IMR-90 (cell line): Measurements from ENCODE around the gene NR6A1. TPM values are rescaled to one million over a fixed set of nuclear protein-coding genes. Genes with fewer than 3 reads are reported as not detected.

Source experiments
- ATAC-seq: fragments of 200-7000 bp; cut with Tn5 transposase; 2 replicates; pipeline ENCODE4 v1.9.1; 2020; ENCODE audit warnings: low read depth, mild to moderate bottlenecking, moderate library complexity
- BruUV-seq: library from RNA; stranded (reverse); fragments of 400-500 nt; replicated peaks from 2 replicates; lab custom pipeline; 2021; lab: Mats Ljungman, UMichigan
- CTCF ChIA-PET: fragments of 300-600 bp; formaldehyde crosslinking; extraction: SDS; loops from one replicate; lab custom pipeline; 2021; ENCODE audit warnings: antibody characterized with exemption; lab: Yijun Ruan, JAX
- POLR2A ChIA-PET: fragments of 300-600 bp; sonication (Branson Sonifier 250); formaldehyde crosslinking; loops from one replicate; lab custom pipeline; 2022; ENCODE audit warnings: antibody characterized with exemption; ENCODE audit not compliant: unreplicated experiment; lab: Charles Lee
- DNase-seq: peaks from one replicate; pipeline ENCODE4 v3.0.0; 2013
- H2AFZ ChIP-seq: replicated peaks from 2 replicates; pipeline ENCODE3; 2013; ENCODE audit warnings: low read length, mild to moderate bottlenecking; ENCODE audit not compliant: poor library complexity
- H2AK5ac ChIP-seq: 2 replicates; pipeline ENCODE4 v1.6.1; 2013; ENCODE audit warnings: low read depth, low read length, inconsistent platforms
- H2AK9ac ChIP-seq: replicated peaks from 2 replicates; pipeline ENCODE3; 2013; ENCODE audit warnings: mild to moderate bottlenecking, low read depth, low read length, moderate library complexity; ENCODE audit not compliant: poor library complexity
- H2BK120ac ChIP-seq: 2 replicates; pipeline ENCODE4 v1.6.1; 2013; ENCODE audit warnings: low read depth, low read length, inconsistent platforms
- H2BK15ac ChIP-seq: 3 replicates; pipeline ENCODE4 v1.6.1; 2013; ENCODE audit warnings: low read depth, low read length, inconsistent platforms
- H2BK20ac ChIP-seq: 2 replicates; pipeline ENCODE4 v1.6.1; 2013; ENCODE audit warnings: low read depth, mild to moderate bottlenecking, inconsistent platforms, low read length, moderate library complexity
- H2BK5ac ChIP-seq: 2 replicates; pipeline ENCODE4 v1.6.1; 2013; ENCODE audit warnings: mild to moderate bottlenecking, low read depth, low read length, inconsistent platforms; ENCODE audit not compliant: poor library complexity, severe bottlenecking
- H3K14ac ChIP-seq: replicated peaks from 2 replicates; pipeline ENCODE4 v1.6.1; 2013; ENCODE audit warnings: low read depth, low read length, inconsistent platforms
- H3K18ac ChIP-seq: 2 replicates; pipeline ENCODE4 v1.6.1; 2013; ENCODE audit warnings: low read depth, low read length, control low read depth
- H3K23ac ChIP-seq: 2 replicates; pipeline ENCODE4 v1.6.1; 2013; ENCODE audit warnings: low read depth, low read length, inconsistent platforms
- H3K27ac ChIP-seq: 2 replicates; pipeline ENCODE4 v1.5.1; 2013; ENCODE audit warnings: mild to moderate bottlenecking, control low read depth, low read length; ENCODE audit not compliant: insufficient read depth
- H3K27me3 ChIP-seq: 2 replicates; pipeline ENCODE4 v1.6.1; 2013; ENCODE audit warnings: low read length; ENCODE audit not compliant: control insufficient read depth, insufficient read depth
- H3K36me3 ChIP-seq: 2 replicates; pipeline ENCODE4 v1.6.1; 2013; ENCODE audit warnings: low read length, mixed read lengths; ENCODE audit not compliant: control insufficient read depth, insufficient read depth
- H3K4ac ChIP-seq: 2 replicates; pipeline ENCODE4 v1.6.1; 2013; ENCODE audit warnings: low read depth, low read length, inconsistent platforms
- H3K4me1 ChIP-seq: 2 replicates; pipeline ENCODE4 v1.6.1; 2013; ENCODE audit warnings: low read length, mixed read lengths; ENCODE audit not compliant: control insufficient read depth, insufficient read depth
- H3K4me2 ChIP-seq: 2 replicates; pipeline ENCODE4 v1.6.1; 2013; ENCODE audit warnings: low read depth, mild to moderate bottlenecking, control low read depth, low read length, moderate library complexity
- H3K4me3 ChIP-seq: 2 replicates; pipeline ENCODE4 v1.5.1; 2013; ENCODE audit warnings: low read depth, mild to moderate bottlenecking, control low read depth, low read length, moderate library complexity; ENCODE audit not compliant: insufficient read depth
- H3K56ac ChIP-seq: 2 replicates; pipeline ENCODE4 v1.6.1; 2013; ENCODE audit warnings: low read length, inconsistent platforms; ENCODE audit not compliant: insufficient read depth; ENCODE audit errors: extremely low read depth
- H3K79me1 ChIP-seq, 2 experiments: 2 replicates each; pipeline ENCODE4 v1.6.1; 2013; ENCODE audit warnings: low read length in 2 of 2, inconsistent platforms in 1 of 2, low read depth in 1 of 2
- H3K9ac ChIP-seq: 2 replicates; pipeline ENCODE4 v1.6.1; 2013; ENCODE audit warnings: low read depth, low read length, control low read depth
- H3K9me1 ChIP-seq: 2 replicates; pipeline ENCODE4 v1.6.1; 2013; ENCODE audit warnings: low read length, inconsistent platforms; ENCODE audit not compliant: insufficient read depth
- H3K9me3 ChIP-seq: 2 replicates; pipeline ENCODE4 v1.6.1; 2013; ENCODE audit warnings: low read length; ENCODE audit not compliant: control insufficient read depth, insufficient read depth
- H4K20me1 ChIP-seq: 2 replicates; pipeline ENCODE4 v1.6.1; 2013; ENCODE audit warnings: low read length, inconsistent platforms; ENCODE audit not compliant: insufficient read depth
- H4K5ac ChIP-seq: 2 replicates; pipeline ENCODE4 v1.6.1; 2013; ENCODE audit warnings: mild to moderate bottlenecking, low read depth, low read length, control low read depth
- H4K8ac ChIP-seq, 2 experiments: 2 replicates each; pipeline ENCODE4 v1.6.1; 2013; ENCODE audit warnings: low read depth in 2 of 2, low read length in 2 of 2, control low read depth in 1 of 2, inconsistent platforms in 1 of 2
- H4K91ac ChIP-seq: 2 replicates; pipeline ENCODE4 v1.6.1; 2013; ENCODE audit warnings: low read depth, low read length, inconsistent platforms; ENCODE audit not compliant: insufficient read depth
- BHLHE40 ChIP-seq: fragments of 150-350 bp; IDR thresholded peaks from 2 replicates; pipeline ENCODE4 v1.6.1; 2016; ENCODE audit warnings: mild to moderate bottlenecking, low read depth, low read length
- CEBPB ChIP-seq: IDR thresholded peaks from 2 replicates; pipeline ENCODE4 v1.6.1; 2012; ENCODE audit warnings: low read depth, low read length, improper control_type of control experiment
- CHD1 ChIP-seq: IDR thresholded peaks from 2 replicates; pipeline ENCODE4 v1.6.1; 2012; ENCODE audit warnings: low read depth, low read length, improper control_type of control experiment
- FOS ChIP-seq: fragments of 150-350 bp; IDR thresholded peaks from 2 replicates; pipeline ENCODE4 v1.6.1; 2016; ENCODE audit warnings: low read depth, low read length
- MAZ ChIP-seq: IDR thresholded peaks from 2 replicates; pipeline ENCODE4 v1.6.1; 2012; ENCODE audit warnings: low read depth, mild to moderate bottlenecking, low read length, improper control_type of control experiment, moderate library complexity, borderline replicate concordance
- MXI1 ChIP-seq: IDR thresholded peaks from 2 replicates; pipeline ENCODE4 v1.6.1; 2012; ENCODE audit warnings: low read depth, mild to moderate bottlenecking, low read length, moderate library complexity, borderline replicate concordance
- RCOR1 ChIP-seq: IDR thresholded peaks from 2 replicates; pipeline ENCODE4 v1.6.1; 2012; ENCODE audit warnings: mild to moderate bottlenecking, low read length, improper control_type of control experiment; ENCODE audit not compliant: insufficient replicate concordance
- WGBS, 2 experiments: methylation state at CpG; one replicate each; pipeline versions ENCODE4 v1.1.5 to v1.1.7; 2013; ENCODE audit warnings: missing lambda C conversion rate in 2 of 2; ENCODE audit not compliant: insufficient read length in 1 of 2; ENCODE audit errors: extremely low coverage in 2 of 2; 5-methylcytosine and 5-hydroxymethylcytosine counted together
- dilution Hi-C: fragments of 300-500 bp; cut with HindIII; formaldehyde crosslinking; loops from one replicate; pipeline ENCODE4 v1.14.3; 2018; ENCODE audit warnings: low sequenced_read_pairs; ENCODE audit not compliant: unreplicated experiment
- in situ Hi-C: fragments of 300-500 bp; cut with MboI; formaldehyde crosslinking; loops from 3 replicates; pipeline ENCODE4 v1.14.3; 2019; ENCODE audit warnings: low sequenced_read_pairs, inconsistent platforms, mixed read lengths
- intact Hi-C: fragments of 100-400 bp; cut with micrococcal nuclease; formaldehyde crosslinking; loops from 2 replicates; pipeline ENCODE4 v1.10.0; 2022
- polyA plus RNA-seq, 3 experiments: library from polyadenylated mRNA; depleted of rRNA; stranded (reverse); fragments of >200 nt; gene quantifications; 2 replicates each; pipeline ENCODE4 v1.2.3, GENCODE V29; 2012; ENCODE audit warnings: low replicate concordance in 1 of 3
- total RNA-seq: library from RNA; depleted of rRNA; stranded (reverse); fragments of >200 nt; gene quantifications from 2 replicates; pipeline ENCODE4 v1.2.3, GENCODE V29; 2012
- TF ChIP-seq, protein P1 (sequence below): conservative IDR thresholded peaks from 2 replicates; pipeline ENCODE4 v1.5.1; 2012; ENCODE audit warnings: mild to moderate bottlenecking, low read depth, low read length, improper control_type of control experiment
- TF ChIP-seq, protein P2 (sequence below): fragments of 150-350 bp; IDR thresholded peaks from 2 replicates; pipeline ENCODE4 v1.6.1; 2017; ENCODE audit warnings: mild to moderate bottlenecking, antibody characterized with exemption, low read length, low read depth

Gene NR6A1
- total and polyA plus RNA-seq, 2 of the 4 experiments (the other 2 are of a cell fraction): 0.14 to 0.36 TPM

DNA sequence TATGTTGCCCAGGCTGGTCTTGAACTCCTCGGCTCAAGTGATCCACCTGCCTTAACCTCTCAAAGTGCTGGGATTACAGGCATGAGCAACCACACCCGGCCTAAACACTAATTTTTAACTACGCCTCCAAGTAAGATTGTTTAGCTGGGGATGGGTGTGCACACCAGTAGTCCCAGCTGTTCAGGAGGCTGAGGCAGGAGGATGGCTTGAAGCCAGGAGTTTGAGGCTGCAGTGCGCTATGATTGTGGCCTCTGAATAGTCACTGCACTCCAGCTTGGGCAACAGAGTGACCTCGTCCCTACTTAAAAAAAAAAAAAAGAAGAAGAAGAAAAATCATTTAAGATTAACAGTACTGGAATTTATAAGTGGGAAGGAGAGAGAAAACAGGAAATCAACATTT lies 173.1 kb downstream of the NR6A1 start:
- H3K27ac ChIP-seq: no peak overlapping the region

More for the DNA sequence above, 173.1 kb downstream of the NR6A1 start:
- Histone ChIP-seq H2AFZ (no peak overlapping the region), H3K9ac (no peak overlapping the region), H3K18ac (no peak overlapping the region), H3K23ac (no peak overlapping the region), H3K4me2 (no peak overlapping the region), H3K9me3 (no peaks in the 10 kb centered on the region), H3K4me1 (peaks cover 6% of the 10 kb centered on the region), H2BK120ac (no peak overlapping the region), H4K91ac (no peak overlapping the region), H3K14ac (no peak overlapping the region), H2BK20ac (no peak overlapping the region), H2AK9ac (no peak overlapping the region), H4K8ac (no peak overlapping the region), H2AK5ac (no peak overlapping the region), H2BK15ac (no peak overlapping the region), H3K79me1 (no peaks in the 10 kb centered on the region), H2BK5ac (no peak overlapping the region), H4K5ac (no peak overlapping the region), H4K20me1 (no peaks in the 10 kb centered on the region), H3K4me3 (no peak overlapping the region), H3K56ac (no peak overlapping the region), H3K4ac (no peak overlapping the region), H3K36me3 (no peaks in the 10 kb centered on the region), H3K27me3 (peaks cover 12% of the 10 kb centered on the region), H3K9me1 (no peaks in the 10 kb centered on the region)
- no TSS peak for BruUV-seq
- DNase-seq (no peak), ATAC-seq (no peak)
- intact Hi-C loops (no loop called here), dilution Hi-C loops (no loop called here), in situ Hi-C loops (no loop called here)
- ChIA-PET CTCF (interaction anchor here (0.6 to 1.2 kb wide), 4 partner anchors 19 to 961 kb away, joined by 3 to 6 read pairs (median 4); no protein-coding TSS in a partner anchor), POLR2A (no interaction called here)
- TF ChIP-seq CEBPB (no peak), MXI1 (no peak), RCOR1 (no peak), BHLHE40 (no peak), MAZ (no peak), CHD1 (no peak), FOS (no peak)
- TF ChIP-seq, protein P1, sequence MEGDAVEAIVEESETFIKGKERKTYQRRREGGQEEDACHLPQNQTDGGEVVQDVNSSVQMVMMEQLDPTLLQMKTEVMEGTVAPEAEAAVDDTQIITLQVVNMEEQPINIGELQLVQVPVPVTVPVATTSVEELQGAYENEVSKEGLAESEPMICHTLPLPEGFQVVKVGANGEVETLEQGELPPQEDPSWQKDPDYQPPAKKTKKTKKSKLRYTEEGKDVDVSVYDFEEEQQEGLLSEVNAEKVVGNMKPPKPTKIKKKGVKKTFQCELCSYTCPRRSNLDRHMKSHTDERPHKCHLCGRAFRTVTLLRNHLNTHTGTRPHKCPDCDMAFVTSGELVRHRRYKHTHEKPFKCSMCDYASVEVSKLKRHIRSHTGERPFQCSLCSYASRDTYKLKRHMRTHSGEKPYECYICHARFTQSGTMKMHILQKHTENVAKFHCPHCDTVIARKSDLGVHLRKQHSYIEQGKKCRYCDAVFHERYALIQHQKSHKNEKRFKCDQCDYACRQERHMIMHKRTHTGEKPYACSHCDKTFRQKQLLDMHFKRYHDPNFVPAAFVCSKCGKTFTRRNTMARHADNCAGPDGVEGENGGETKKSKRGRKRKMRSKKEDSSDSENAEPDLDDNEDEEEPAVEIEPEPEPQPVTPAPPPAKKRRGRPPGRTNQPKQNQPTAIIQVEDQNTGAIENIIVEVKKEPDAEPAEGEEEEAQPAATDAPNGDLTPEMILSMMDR: no peak
- TF ChIP-seq, protein P2, sequence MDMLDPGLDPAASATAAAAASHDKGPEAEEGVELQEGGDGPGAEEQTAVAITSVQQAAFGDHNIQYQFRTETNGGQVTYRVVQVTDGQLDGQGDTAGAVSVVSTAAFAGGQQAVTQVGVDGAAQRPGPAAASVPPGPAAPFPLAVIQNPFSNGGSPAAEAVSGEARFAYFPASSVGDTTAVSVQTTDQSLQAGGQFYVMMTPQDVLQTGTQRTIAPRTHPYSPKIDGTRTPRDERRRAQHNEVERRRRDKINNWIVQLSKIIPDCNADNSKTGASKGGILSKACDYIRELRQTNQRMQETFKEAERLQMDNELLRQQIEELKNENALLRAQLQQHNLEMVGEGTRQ: no peak
- WGBS, 2 experiments: no CpG with 5 or more reads among the region's 5 CpGs
